ENCODE data around the gene PRKAR1B.
A peak's percentile ranks its signal among the peaks of the same experiment; 100 is the strongest.

The PRKAR1B gene

DNA sequence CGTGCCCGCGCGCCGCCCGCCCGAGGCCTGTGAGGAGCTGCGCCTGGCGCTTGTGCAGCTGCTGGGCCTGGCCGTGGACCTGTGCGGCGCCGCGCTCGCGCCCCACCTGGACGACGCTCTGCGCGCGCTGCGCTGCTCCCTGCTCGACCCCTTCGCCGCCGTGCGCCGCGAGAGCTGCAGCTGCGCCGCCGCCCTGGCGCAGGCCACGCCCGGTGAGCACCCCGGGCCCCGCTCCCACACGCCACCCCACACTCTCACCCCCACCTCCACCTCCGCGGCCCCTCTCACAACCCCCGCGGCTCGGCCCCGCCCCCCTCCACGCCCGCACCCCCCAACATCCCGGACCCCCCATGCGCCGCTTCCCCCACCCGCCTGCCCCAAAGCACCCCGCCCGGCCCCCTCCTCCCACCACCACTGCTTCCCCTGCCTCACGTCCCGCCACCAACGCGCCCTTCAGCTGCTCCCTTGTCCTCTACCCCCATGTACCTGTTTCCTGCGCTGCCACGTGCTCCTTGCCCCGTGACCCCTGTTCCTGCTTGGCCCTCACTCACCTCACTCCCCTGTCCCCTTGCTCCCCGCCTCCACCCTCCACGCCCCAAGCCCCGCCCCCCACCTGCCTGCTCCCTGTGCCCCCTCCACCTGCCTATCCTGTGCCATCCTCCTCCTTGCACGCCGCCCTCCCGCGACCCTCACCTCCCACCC is at the start of gene PRKAR1B:
PRKAR1B (minus strand) TSS at position 178 of the 702 bp plus-strand sequence. CDS start 15,776 bp downstream, outside the sequence.
- DNase-seq (ENCODE audit: low read depth): no peak

DNA sequence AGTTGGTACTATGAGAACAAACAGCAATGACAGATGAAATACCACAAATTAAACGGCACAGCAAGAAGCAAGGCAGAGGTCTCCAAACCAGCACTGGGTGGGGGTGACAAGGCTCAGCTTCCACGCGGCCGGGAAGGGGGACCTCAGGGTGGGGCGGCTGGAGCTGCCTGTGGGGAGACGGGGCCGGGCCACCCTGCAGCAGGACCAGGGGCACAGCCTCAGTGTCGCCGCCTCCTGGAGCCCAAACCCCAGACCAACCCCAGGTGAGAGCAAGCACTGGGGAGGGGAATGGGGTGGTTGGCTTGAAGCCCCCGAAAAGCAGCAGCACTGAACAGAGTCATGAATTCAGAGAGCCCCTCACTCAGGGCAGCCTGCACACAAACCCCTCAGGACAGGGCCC is 49.3 kb upstream of the PRKAR1B start:
- no peak for DNase-seq (ENCODE audit: low read depth)

DNA sequence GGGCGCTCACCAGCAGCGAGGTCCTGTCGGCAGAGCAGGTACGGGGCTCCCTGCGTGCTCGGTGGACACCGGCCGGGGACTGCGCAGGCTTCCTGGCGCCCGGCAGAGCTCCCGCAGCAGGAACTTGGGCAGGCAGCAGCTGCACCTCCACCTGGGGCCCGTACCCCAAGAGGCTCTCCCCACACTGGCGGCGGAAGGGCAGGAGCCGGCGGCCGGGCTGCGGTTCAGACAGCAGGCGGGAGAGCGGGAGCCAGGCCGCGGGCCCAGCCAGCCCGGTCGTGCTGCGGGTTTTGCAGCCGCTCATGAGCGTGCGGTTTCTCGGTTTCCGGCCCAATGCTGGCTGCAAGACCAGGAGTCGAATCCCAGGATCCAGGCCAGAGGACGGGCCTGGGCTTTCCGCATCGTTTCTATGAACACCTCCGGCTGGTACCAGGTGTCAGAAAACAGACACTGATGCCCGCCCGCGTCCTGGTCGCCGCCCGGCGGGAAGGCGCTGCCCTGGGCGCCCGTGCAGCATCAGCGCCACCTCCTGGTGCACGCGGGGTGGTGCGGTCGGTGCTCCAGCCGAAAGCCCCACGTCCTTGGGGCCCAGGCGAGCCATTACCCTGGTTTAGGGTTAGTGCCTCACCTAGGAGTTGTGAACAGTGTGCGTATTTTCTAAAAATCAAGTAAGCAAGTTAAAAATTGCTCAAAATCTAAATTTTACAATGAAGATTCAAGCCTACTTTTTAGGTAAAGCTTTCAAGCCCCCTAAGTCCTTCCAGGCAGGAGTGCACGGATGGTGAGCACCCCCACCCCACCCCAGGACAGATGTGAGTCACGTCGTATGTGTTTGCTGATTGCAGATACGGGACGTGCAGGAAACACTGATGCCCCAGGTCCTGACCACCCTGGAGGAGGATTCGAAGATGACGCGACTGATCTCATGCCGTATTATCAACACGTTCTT is 47.4 kb upstream of the PRKAR1B start:
- peak; percentile 51 for DNase-seq (ENCODE audit: low read depth)

DNA sequence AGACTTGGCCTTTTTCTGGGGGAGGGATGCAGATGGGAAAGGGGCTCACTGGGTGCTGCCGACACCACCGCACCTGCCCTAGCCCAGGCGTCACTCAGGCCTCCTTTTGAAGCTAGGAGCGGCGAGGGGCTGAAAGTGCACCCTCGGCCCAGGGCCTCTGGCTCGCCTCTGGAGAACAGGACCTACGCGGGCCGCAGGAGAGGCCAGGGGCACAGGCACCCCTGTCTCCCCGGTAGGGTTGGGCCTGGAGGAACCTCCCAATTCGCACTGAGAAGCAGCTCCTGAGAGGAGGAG is 46.5 kb upstream of the PRKAR1B start:
- no peak for DNase-seq (ENCODE audit: low read depth)

DNA sequence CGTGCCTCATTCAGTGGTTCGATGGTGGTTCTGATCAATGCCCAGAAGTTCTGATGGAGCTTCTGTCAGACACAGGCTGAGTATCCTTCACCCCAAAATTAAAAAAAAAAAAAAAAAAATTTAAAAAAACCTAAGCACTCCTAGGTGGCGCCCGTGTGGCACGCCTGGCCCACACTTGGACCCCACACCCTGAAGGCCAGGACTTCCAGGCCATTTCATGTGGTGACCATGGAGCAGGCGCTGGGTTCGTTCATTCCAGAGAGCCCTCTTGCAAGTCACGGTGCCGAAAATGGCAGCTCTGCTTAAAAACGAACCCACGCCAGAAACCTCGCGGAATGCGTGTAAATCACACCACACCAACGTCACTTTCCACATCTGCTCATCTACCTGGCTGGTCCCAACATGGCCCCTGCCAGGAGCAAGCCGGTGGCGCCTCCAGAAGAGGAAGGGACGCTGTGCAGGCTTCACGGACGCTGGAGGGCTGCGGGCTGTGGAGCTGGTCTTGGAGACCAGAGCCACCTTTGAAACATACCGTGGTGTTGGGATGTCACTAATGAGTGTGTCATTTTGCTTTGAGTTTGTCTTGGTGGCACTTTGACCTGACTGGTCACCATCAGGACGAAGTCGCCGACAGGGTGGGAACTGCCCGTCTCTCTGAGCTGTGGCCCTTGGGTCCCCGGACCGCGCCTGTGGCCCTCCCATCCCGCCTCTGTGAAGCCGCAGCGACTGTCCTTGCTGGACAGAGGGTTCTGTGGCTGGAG is 46.0 kb upstream of the PRKAR1B start:
- no peak for DNase-seq (ENCODE audit: low read depth)

DNA sequence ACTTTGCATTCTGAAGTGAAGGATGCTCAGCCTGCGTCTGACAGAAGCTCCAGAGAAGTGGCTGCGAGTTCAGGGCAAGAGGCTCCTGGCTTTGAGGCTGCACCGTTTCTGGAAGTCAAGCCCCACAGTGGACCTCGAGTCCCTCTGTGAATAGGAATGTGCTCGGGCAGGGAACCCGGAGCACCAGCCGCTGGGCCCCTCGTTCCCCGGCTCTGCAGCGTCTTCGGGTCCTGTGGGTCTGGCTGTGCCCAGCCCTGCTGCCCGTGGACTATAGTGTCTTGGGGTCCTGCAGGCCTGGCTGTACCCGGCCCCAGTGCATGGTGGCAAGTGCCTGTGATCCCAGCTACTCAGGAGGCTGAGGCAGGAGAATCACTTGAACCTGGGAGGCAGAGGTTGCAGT is 45.3 kb upstream of the PRKAR1B start:
- no peak for DNase-seq (ENCODE audit: low read depth)

DNA sequence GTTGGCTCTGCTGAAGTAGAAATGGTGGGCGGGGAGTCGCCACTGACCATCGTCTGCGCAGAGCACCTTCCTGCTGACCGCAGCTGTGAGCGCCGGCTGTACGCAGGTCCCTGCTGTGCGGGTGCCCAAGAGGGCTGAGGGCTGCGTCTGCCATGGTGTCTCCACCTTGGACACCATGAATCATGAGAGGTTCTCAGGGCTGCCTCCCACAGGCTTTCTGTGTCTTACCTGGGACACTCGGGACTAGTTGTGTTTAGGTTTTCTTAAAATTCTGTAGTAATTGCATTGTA is 44.9 kb upstream of the PRKAR1B start:
- no peak for DNase-seq (ENCODE audit: low read depth)

DNA sequence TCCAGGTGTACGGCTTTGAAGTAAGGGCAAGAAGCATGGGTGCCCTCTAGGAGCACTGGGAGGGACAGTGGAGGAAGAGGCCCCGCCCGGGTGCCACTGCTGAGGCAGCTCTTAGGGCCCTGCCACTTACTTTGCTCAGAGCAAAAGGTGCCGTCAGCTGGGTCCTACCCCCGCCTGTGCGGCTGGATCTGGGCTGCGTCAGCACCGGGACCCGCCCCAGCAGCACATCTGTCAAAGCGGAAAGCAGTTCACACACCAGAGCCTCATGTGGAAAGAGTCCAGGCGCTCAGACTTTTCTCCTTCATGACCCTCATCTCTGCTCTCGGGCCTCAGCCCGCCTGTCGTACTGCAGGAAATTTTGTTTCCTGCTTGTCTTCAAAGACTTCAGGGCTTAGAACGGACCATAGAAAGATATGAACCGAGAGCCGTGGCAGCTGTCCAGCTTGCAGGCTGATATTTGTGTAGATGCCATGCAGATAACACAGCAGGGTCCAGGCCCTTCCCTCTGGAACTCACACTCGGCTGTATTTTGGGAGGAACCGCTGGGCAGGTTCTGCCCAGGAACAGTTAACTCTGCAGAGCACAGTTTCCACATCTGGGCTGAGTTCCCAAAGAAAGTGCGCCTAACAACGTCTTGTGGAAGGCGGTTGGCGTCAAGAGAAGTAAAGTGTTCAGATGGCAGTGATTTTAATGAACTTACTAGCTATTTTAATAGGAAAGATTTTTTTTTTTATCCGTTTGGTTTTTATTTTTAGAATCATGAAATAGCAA is 44.3 kb upstream of the PRKAR1B start:
- DNase-seq (ENCODE audit: low read depth): no peak

DNA sequence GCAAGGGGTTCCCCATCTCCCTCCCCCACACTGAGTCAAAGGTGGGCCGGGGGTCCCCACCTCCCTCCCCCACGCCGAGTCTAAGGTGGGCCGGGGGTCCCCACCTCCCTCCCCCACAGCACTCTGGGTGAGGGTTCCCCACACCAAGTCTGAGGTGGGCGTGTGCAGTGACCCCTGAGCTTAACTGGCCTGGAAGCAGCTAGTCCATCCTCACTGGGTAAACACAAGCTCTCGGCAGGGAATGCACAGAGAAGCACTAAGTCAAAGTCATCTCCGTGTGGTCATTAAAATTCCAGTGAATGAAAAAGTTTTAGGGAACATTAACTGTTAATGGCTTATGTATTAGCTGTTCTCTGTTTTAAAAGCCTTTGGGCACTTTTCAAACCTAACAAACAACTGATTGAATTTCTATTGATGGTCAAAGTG is 43.7 kb upstream of the PRKAR1B start:
- DNase-seq (ENCODE audit: low read depth): no peak

DNA sequence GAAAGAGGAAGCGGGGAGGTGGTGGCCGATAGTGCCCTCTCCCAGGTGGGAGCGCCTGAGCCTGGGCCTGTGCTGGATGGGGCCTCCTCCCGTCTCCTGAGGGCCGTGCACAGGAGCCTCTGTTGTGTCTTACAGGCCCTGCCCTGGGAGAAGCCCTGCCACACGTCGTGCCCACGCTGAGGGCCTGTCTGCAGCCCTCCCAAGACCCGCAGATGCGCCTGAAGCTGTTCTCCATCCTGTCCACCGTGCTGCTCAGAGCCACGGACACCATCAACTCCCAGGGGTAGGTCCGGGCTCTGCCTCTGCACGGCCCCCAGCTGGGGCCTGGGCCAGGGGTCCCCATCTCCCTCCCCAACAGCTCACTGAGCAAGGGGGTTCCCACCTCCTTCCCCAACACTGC is 43.3 kb upstream of the PRKAR1B start:
- DNase-seq (ENCODE audit: low read depth): no peak

DNA sequence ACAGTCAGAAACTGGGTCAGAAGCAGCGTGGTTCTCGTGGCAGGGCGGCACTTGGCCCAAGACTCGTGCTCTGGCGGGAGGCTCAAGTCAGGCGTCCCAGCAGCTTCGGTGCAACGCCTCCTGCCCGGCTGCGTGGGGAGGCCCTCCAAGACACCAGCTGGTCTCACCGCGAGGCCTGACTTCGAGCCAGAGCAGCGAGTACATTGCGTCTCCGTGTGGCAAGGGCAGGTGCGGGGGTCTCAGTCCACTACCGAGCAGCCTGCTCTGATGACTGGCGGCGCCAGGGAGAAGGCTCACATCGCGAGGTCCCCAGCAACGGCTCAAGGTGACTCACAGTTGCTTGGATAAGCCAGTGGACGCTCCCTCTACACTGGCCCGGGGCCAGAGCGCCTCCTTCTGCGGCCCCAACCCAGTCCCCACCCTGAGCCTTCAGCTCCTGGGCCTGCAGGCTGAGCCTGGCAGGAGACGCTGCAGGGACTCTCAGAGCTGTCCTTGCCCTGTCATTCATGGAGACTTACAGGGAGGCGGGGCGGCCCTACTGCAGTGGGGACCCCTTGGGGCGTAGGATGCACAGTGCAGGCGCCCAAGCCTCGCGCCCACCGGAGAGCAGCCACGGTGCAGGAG is 41.9 kb upstream of the PRKAR1B start:
- DNase-seq (ENCODE audit: low read depth): no peak

DNA sequence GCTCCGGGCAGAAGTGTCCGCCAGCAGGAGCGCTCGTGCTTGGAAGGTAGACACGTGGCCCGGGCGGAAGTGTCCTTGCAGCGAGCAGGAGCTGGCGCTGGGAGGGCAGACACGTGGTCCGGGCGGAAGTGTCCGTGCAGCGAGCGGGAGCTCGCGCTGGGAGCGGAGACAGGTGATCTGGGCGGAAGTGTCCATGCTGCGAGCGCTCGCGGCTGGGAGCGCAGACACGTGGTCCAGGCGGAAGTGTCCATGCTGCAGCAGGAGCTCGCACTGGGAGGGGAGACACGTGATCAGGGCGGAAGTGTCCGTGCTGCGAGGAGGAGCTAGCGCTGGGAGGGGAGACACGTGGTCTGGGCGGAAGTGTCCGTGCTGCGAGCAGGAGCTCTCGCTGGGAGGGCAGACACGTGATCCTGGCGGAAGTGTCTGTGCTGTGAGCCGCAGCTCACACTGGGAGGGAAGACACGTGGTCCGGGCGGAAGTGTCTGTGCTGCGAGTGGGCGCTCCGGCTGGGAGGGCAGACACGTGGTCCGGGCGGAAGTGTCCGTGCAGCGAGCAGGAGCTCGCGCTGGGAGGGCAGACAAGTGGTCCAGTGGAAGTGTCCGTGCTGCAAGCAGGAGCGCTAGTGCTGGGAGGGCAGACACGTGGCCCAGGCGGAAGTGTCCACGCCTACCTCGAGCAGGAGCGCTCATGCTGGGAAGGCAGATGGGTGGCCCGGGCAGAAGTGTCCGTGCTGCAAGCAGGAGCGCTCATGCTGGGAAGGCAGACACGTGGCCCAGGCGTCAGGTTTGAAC is 41.1 kb upstream of the PRKAR1B start:
- DNase-seq (ENCODE audit: low read depth): no peak

DNA sequence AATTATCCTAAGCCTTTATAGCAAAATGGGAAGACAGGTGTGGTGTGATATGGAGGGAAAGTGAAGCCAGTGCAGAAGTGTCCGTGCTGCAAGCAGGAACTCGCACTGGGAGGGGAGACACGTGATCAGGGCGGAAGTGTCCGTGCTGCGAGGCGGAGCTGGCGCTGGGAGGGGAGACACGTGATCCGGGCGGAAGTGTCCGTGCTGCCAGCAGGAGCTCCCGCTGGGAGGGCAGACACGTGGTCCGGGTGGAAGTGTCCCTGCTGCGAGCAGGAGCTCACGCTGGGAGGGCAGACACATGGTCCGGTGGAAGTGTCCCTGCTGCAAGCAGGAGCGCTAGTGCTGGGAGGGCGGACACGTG is 40.5 kb upstream of the PRKAR1B start:
- no peak for DNase-seq (ENCODE audit: low read depth)

DNA sequence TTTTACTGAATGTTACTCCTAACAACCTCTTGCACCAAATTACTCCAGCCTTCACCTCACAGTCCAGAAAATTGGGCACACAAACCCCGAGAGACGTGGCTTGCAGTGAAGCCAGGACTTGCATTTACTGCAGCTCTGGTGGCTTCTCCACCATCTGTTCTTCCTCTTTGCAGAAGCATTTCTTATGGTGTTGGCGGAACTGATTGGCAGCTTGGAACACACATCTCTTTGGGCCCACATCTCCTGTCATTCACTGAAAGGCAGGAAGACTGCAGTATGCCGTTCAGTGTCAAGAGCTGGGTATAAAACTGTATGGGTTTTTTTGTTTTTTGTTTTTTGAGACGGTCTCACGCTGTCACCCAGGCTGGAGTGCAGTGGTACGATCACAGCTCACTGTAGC is 38.3 kb upstream of the PRKAR1B start:
- DNase-seq (ENCODE audit: low read depth): no peak

DNA sequence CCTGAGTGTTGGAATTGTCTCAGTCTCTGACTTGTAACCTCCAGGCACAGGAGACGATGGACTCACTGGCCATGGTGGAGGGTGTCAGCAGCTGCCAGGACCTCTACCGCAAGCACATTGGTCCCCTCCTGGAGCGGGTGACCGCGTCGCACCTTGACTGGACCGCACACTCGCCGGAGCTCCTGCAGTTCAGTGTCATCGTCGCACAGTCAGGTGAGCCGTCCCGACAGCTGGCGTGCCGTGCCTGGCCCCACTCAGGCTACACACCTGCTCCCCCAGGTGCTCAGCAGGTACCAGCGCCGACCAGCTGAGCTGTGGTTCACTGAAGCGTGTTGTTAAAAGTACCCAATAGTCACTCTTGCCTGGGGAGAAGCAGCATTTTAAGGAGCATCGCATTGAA is 36.7 kb upstream of the PRKAR1B start:
- DNase-seq (ENCODE audit: low read depth): no peak

DNA sequence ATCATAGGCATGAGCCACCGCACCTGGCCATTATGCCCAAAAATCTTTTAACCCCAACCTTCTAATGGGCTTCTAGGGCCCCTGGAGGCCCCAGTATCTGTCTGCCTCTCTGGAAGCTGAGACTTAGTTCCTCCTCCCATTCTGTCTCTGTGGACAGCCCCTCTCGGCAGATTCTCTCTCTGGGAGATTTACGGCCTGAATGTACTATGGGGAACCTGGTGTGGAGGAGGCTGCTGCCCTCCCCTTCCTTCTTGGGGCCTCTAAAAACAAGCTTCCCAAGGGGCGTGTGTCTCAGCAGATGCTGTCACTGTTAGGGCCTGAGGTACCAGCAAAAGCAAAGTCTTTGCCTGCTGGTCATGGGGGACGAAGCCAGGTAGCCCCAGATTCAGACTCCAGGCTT is 35.8 kb upstream of the PRKAR1B start:
- DNase-seq (ENCODE audit: low read depth): no peak

DNA sequence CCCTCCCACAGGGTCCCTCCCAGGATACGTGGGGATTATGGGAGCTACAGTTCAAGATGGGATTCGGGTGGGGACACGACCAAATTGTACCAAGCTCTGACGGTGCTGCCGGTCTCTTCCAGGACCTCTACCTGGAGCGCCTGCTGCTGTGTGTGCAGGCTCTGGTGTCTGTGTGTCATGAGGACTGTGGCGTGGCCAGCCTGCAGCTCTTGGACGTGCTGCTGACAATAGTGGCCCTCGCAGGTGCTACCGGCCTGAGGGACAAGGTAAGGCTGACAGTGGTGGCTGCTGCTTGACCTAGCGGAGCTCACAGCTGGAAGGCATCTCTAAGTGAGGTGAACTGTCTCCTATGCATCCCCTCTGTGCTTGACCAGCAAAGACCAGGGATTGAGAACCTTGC is 34.5 kb upstream of the PRKAR1B start:
- no peak for DNase-seq (ENCODE audit: low read depth)

DNA sequence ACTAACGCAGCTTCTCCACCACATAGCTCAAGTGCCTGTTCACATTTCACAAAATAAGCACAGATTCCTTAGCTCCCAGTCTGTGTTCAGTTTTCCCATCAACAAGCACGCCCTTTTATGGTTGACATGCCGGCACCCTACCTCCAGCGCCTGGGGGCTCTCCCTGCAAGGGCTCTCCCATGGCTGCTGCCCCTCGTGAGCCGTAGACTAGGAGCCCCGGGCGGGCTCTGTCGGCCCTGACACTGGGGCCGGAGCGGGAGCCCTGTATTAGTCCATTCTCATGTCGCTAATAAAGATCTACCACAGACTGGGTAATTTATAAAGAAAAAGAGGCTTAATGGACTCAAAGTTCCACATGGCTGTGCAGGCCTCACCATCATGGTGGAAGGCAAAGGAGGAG is 34.0 kb upstream of the PRKAR1B start:
- no peak for DNase-seq (ENCODE audit: low read depth)

DNA sequence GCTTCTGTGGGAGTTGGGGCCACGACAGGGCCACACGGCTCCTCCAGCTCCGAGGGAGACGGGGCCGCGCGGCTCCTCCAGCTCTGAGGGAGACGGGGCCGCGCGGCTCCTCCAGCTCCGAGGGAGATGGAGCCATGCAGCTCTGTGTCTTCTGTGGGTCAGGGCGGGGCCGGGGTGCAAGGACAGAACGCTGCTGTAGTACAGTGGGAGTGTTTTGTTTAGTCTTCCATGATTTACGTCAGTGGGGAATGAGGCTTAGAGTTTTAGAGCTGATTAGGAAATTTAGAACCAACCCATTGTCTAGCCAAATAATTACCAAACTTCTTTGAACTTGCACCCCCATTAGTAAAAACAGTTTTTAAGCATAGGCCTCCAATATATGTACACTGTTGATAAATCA is 32.9 kb upstream of the PRKAR1B start:
- no peak for DNase-seq (ENCODE audit: low read depth)

DNA sequence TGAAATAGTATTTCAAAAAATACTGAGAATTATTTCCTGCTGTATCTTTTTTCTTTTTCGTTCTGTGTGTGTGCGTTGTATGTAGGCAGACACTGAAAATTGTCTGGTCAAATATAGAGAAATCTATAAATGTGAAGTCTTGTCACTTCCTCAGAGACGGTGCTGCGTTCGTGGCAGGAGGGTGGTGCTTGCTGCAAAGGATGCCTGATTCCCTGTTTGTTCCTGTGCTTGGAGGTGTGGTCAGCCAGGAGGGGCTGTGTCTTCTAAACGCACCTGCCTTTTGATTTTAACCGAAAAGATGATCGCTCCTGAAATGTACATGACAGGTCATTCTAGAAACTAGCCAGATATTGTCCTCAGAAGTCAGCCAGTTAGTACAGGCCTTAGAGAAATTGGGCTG is 32.5 kb upstream of the PRKAR1B start:
- DNase-seq (ENCODE audit: low read depth): no peak

DNA sequence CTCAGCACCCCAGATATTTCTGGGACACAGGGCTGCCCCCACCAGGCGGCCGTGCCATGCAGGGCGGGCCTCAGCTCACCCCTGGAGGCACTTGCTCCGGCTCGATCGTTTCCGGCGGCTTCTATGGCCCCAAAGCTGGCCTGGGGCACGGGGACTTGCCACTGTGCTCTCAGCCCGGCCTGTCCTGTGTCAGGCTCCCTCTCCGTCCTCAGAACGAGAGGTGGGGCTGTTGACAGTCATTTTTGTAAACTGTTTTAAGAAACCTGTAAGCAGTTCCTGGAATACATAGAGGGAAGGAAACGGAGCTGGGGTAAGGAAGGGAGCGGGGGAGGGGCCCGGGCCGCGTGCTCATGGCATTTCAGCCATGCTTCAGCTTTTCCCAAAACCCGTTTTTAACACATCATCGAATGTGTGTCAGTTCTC is 30.7 kb upstream of the PRKAR1B start:
- no peak for DNase-seq (ENCODE audit: low read depth)

Data from activated T-helper 1 cell treated with Interleukin-2 at 50 U/mL for 16 hours (primary cell).